DND-41 (cell line): ENCODE data around the gene FBXW12.

Source experiments
- ATAC-seq: fragments of 200-7000 bp; cut with Tn5 transposase; 3 replicates; pipeline ENCODE4 v1.9.1; 2021; ENCODE audit warnings: low read depth; ENCODE audit not compliant: insufficient read depth
- DNase-seq: peaks from one replicate; pipeline ENCODE4 v3.0.0-alpha.2; 2020
- H2AFZ ChIP-seq: 2 replicates; pipeline ENCODE4 v1.6.0; 2012; ENCODE audit warnings: low read depth, low read length
- H3K27ac ChIP-seq: 2 replicates; pipeline ENCODE4 v1.5.1; 2012; ENCODE audit warnings: low read length, inconsistent platforms
- H3K27me3 ChIP-seq: fragments of 200-600 bp; sonication (generic); 2 replicates; pipeline ENCODE4 v1.6.0; 2012; ENCODE audit warnings: low read length, mild to moderate bottlenecking, inconsistent platforms; ENCODE audit not compliant: insufficient read depth, poor library complexity
- H3K36me3 ChIP-seq: 2 replicates; pipeline ENCODE4 v1.5.1; 2012; ENCODE audit warnings: low read length, inconsistent platforms; ENCODE audit not compliant: insufficient read depth
- H3K4me1 ChIP-seq: 2 replicates; pipeline ENCODE4 v1.5.1; 2012; ENCODE audit warnings: mild to moderate bottlenecking, low read length; ENCODE audit not compliant: insufficient read depth
- H3K4me2 ChIP-seq: 2 replicates; pipeline ENCODE4 v1.6.0; 2012; ENCODE audit warnings: mild to moderate bottlenecking, moderate library complexity, low read length, inconsistent platforms; ENCODE audit not compliant: insufficient read depth
- H3K4me3 ChIP-seq, 2 experiments: fragments of 200-600 bp in 1 of 2; shearing (Covaris generic) in 1 of 2; 2 replicates each; pipeline ENCODE4 v1.5.1; 2012 to 2016; ENCODE audit warnings: inconsistent platforms in 2 of 2, low read length in 2 of 2, mild to moderate bottlenecking in 2 of 2, low read depth in 1 of 2, moderate library complexity in 1 of 2
- H3K79me2 ChIP-seq: 2 replicates; pipeline ENCODE4 v1.6.0; 2012; ENCODE audit warnings: low read length, inconsistent platforms; ENCODE audit not compliant: insufficient read depth
- H3K9ac ChIP-seq: 2 replicates; pipeline ENCODE4 v1.6.0; 2012; ENCODE audit warnings: low read depth, mild to moderate bottlenecking, inconsistent platforms, low read length, moderate library complexity
- H3K9me3 ChIP-seq: 2 replicates; pipeline ENCODE4 v1.5.1; 2012; ENCODE audit warnings: low read length, moderate library complexity, mild to moderate bottlenecking, inconsistent platforms; ENCODE audit not compliant: insufficient read depth, severe bottlenecking
- H4K20me1 ChIP-seq: 2 replicates; pipeline ENCODE4 v1.6.0; 2012; ENCODE audit warnings: low read length; ENCODE audit not compliant: insufficient read depth
- EZH2 ChIP-seq: IDR thresholded peaks from 3 replicates; pipeline ENCODE4 v1.6.1; 2012; ENCODE audit warnings: borderline replicate concordance, low read depth, mild to moderate bottlenecking, moderate library complexity, low read length, inconsistent platforms; ENCODE audit not compliant: severe bottlenecking
- TF ChIP-seq, protein P1 (sequence below): IDR thresholded peaks from 2 replicates; pipeline ENCODE4 v1.5.1; 2012; ENCODE audit warnings: borderline replicate concordance, low read length, moderate library complexity, mild to moderate bottlenecking; ENCODE audit not compliant: poor library complexity, severe bottlenecking; ENCODE audit errors: extremely low read depth

The FBXW12 gene

DNA sequence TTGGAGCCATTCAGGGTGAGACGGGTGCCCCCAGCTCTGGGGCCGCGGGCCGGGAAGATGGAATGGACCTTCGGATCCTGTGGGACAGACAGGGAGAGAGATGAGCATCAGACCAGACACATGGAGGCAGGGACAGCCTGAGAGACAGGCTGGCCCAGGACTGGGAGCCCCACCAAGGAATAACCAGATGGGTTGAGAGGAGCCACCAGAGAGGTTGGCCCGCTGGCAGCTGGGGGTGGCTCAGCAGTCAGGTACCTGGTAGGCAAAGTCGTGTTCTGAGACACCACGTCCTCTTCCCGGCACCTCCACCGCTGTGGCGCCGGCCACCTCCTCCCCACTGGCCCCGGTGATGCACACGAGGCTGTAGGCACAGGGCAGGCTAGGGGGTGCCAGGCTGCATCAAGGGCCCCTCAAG lies 44.1 kb downstream of the FBXW12 start:
- Histone ChIP-seq H2AFZ (no peak overlapping the region), H3K9ac (no peak overlapping the region), H3K27me3 (no peaks in the 10 kb centered on the region), H3K27ac (no peak overlapping the region), H3K36me3 (no peaks in the 10 kb centered on the region), H3K4me1 (no peaks in the 10 kb centered on the region), H4K20me1 (0 out of 2 replicates have a peak, but pooled peaks cover 5% of the 10 kb centered on the region), H3K79me2 (no peaks in the 10 kb centered on the region), H3K9me3 (no peaks in the 10 kb centered on the region), H3K4me2 (no peak overlapping the region), H3K4me3 (no peak overlapping the region)
- DNase-seq, result no peak
- ATAC-seq, result no peak
- TF ChIP-seq, protein P1, sequence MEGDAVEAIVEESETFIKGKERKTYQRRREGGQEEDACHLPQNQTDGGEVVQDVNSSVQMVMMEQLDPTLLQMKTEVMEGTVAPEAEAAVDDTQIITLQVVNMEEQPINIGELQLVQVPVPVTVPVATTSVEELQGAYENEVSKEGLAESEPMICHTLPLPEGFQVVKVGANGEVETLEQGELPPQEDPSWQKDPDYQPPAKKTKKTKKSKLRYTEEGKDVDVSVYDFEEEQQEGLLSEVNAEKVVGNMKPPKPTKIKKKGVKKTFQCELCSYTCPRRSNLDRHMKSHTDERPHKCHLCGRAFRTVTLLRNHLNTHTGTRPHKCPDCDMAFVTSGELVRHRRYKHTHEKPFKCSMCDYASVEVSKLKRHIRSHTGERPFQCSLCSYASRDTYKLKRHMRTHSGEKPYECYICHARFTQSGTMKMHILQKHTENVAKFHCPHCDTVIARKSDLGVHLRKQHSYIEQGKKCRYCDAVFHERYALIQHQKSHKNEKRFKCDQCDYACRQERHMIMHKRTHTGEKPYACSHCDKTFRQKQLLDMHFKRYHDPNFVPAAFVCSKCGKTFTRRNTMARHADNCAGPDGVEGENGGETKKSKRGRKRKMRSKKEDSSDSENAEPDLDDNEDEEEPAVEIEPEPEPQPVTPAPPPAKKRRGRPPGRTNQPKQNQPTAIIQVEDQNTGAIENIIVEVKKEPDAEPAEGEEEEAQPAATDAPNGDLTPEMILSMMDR, result no peak
- no peak for TF ChIP-seq EZH2

DNA sequence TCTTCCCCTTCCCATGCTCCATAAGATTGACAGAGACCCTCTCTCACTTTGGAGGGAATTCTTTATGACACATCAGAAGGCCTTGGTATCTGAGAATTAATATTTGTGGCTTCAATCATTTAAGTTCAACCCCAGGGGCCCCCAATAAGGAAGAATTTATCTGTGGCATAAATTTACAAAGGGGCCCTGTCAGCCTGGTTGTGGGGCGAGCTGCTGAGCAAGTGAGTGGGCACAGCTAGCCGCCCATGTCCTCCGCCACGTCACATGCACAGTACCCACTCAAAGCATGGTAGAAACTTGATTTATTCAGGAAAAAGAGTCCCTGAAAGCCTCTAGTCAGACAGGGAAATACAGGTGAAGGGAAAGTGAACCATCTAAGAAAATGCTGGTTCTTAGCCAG lies 44.5 kb downstream of the FBXW12 start:
- no peak overlapping the region for H2AFZ ChIP-seq
- no peak for DNase-seq
- H3K4me3 ChIP-seq, result no peak overlapping the region
- no peaks in the 10 kb centered on the region for H3K4me1 ChIP-seq
- H4K20me1 ChIP-seq, result 0 out of 2 replicates have a peak, but pooled peaks cover 5% of the 10 kb centered on the region
- no peak overlapping the region for H3K9ac ChIP-seq
- H3K4me2 ChIP-seq, result no peak overlapping the region
- H3K79me2 ChIP-seq, result no peaks in the 10 kb centered on the region
- no peaks in the 10 kb centered on the region for H3K36me3 ChIP-seq
- TF ChIP-seq, protein P1, result no peak
- no peak for TF ChIP-seq EZH2
- H3K9me3 ChIP-seq, result no peaks in the 10 kb centered on the region
- ATAC-seq, result no peak
- H3K27ac ChIP-seq, result no peak overlapping the region
- H3K27me3 ChIP-seq, result no peaks in the 10 kb centered on the region

DNA sequence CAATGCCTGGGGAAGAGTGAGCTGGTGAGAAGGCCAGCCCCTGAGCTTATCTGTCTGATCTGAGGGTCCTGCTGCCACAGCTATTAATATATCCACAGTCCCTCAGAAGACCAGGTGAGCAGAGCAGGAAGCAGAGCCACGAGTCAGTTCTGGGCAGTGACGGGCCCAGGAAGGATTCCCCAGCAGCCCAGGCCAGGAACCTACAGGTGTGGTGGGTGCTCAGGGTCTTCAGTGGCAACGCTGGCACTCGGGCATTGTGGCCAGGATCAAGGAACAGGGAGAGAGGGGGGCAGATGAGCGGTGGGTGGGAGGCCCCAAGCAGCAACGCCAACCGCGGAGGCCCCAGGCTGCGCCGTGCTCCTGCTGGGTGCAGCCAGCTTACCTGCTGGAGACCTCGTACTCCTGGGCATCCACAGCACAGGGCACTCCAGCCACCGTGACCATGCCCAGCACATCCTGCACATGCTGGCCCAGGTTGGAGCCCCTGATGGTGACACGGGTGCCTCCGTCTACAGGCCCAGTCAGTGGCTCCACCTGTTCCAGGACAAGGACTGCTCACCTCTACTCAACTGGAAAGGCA lies 45.6 kb downstream of the FBXW12 start:
- TF ChIP-seq EZH2, result no peak
- TF ChIP-seq, protein P1, result no peak
- no peaks in the 10 kb centered on the region for H3K36me3 ChIP-seq

More for the DNA sequence above, 45.6 kb downstream of the FBXW12 start:
- Histone ChIP-seq H3K4me3 (no peak overlapping the region), H3K9me3 (no peaks in the 10 kb centered on the region), H4K20me1 (0 out of 2 replicates have a peak, but pooled peaks cover 2% of the 10 kb centered on the region), H3K4me1 (no peaks in the 10 kb centered on the region), H3K4me2 (no peak overlapping the region), H2AFZ (no peak overlapping the region), H3K27me3 (no peaks in the 10 kb centered on the region), H3K27ac (no peak overlapping the region), H3K9ac (no peak overlapping the region), H3K79me2 (no peaks in the 10 kb centered on the region)
- DNase-seq, result no peak
- no peak for ATAC-seq
